ENCODE measurements around the gene ACTR3. TPM values are rescaled to one million over a fixed set of nuclear protein-coding genes. Genes with fewer than 3 reads are reported as not detected.

The ACTR3 gene
- total and polyA plus RNA-seq, 10 of the 15 experiments (the other 5 are each of a cell fraction or from before 2014, with no cell fraction given): 79.1 to 616 (median 471) TPM

DNA sequence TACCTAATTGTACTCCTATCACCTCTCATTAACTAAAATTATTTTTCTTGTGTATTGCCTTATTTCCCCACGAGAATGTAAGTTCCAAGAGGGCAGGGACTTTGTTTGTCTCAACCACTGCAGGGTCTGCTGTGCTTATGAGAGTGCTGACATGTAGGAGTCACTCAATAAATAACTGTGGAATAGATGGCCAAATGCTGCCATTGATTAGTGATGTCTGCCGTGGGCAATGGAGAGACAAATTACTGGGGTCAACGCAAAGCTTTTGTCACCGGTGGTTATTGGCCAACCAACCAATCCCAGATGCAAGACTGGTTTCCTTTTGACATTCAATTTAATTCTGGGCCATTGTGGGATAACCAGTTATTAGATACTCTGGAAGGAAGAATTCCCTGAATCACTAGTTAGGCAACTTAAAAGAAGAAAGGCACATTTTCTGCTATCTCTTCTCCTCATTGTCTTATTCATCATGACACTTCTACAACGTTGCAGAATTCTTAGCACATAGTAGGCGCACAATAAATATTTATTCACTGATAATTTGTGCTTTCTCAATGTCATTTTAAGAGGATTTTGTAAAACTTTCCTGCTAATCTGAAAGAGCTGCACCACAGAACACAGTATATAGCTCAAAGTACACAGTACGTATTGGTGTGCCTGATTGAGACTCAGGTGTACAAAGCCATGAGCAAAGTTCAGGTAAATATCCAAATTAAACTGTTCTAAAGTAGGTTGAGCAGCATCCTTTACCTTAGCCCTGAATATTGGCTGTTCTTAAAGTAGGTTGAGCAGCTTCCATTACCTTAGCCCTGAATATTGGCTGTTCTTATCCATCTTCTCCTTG, 95.9 kb downstream of the ACTR3 start:
- no peak for FAIRE-seq
- Histone ChIP-seq H3K27ac (ENCODE audit: control insufficient read depth, insufficient read depth) (no peak overlapping the region), H3K4me1 (ENCODE audit: control insufficient read depth, insufficient read depth, low read length) (no peaks in the 10 kb centered on the region), H3K4me3 (no peak overlapping the region), H3K4me2 (ENCODE audit: control insufficient read depth, insufficient read depth) (no peak overlapping the region), H3K9me3 (replicated peaks; ENCODE audit: control insufficient read depth, insufficient read depth, low read length) (no peaks in the 10 kb centered on the region), H3K36me3 (ENCODE audit: control insufficient read depth in 2 of 2, insufficient read depth in 2 of 2, low read length in 1 of 2) (no peaks in the 10 kb centered on the region), H2AFZ (ENCODE audit: control insufficient read depth, low read depth, low read length) (no peak overlapping the region), H3K27me3 (replicated peaks in 1 of 2; ENCODE audit: control insufficient read depth in 2 of 2, insufficient read depth in 2 of 2, low read length in 1 of 2) (no peaks in the 10 kb centered on the region), H4K20me1 (ENCODE audit: control insufficient read depth, insufficient read depth) (no peaks in the 10 kb centered on the region), H3K9ac (ENCODE audit: control insufficient read depth, insufficient read depth, low read length) (no peak overlapping the region), H3K79me2 (ENCODE audit: control insufficient read depth, insufficient read depth, low read length) (no peaks in the 10 kb centered on the region)
- 85% methylated on average over 7 of the region's 7 CpGs for WGBS (ENCODE audit: insufficient coverage, insufficient replicate concordance, low lambda C conversion rate, missing lambda C conversion rate)
- ChIA-PET CTCF (interaction anchor here (0.6 to 0.9 kb wide), 3 partner anchors 75 to 285 kb away, joined by 3 to 4 read pairs (median 3); no protein-coding TSS in a partner anchor), POLR2A (no interaction called here), SMC1A (ENCODE audit: uncharacterized antibody, unreplicated experiment) (interaction anchor here (0.9 kb wide), 1 partner anchor 86 kb away, joined by 3 read pairs; no protein-coding TSS in a partner anchor), RAD21 (ENCODE audit: unreplicated experiment) (no interaction called here)
- ATAC-seq: no peak
- in situ Hi-C loops (cut with MboI): no loop called here
- TF ChIP-seq BMI1 (IDR thresholded peaks at IDR 0.05; ENCODE audit: borderline replicate concordance): no peak
- no peak for TF ChIP-seq E2F4 (IDR thresholded peaks at IDR 0.05; ENCODE audit: low read depth, low read length)
- TF ChIP-seq HCFC1 (IDR thresholded peaks at IDR 0.05; ENCODE audit: low read length): no peak
- no peak for TF ChIP-seq ZBTB33 (IDR thresholded peaks at IDR 0.05)
- no peak for TF ChIP-seq CUX1 (IDR thresholded peaks at IDR 0.05; ENCODE audit: insufficient replicate concordance, low read depth, low read length)
- TF ChIP-seq SIX5 (IDR thresholded peaks at IDR 0.05; ENCODE audit: low read depth, low read length, severe bottlenecking): no peak
- TF ChIP-seq IKZF1 (conservative IDR thresholded peaks at IDR 0.05): no peak
- TF ChIP-seq NFXL1 (IDR thresholded peaks at IDR 0.05; ENCODE audit: borderline replicate concordance): no peak
- TF ChIP-seq CREM (IDR thresholded peaks at IDR 0.05; ENCODE audit: low read depth): no peak
- TF ChIP-seq SREBF1 (IDR thresholded peaks at IDR 0.05; ENCODE audit: low read length): no peak
- DNase-seq (ENCODE audit: low read depth, low spot score): no peak
- no TSS peak for BruUV-seq (replicated peaks)
- intact Hi-C loops (cut with micrococcal nuclease; ENCODE audit: unreplicated experiment): no loop called here
